HG03108 (cell line): ENCODE results near the gene UBE2L3.
"Not testable (repeated sequence)": the region's sequence is repeated elsewhere in the genome, so short reads cannot be mapped to it uniquely, and the experiment has no call there.

Experiments used
- ATAC-seq: cut with Tn5 transposase; IDR thresholded peaks from one replicate; pipeline ENCODE4 v1.9.1; 2021; ENCODE audit warnings: moderate library complexity; ENCODE audit not compliant: unreplicated experiment

UBE2L3 gene

DNA sequence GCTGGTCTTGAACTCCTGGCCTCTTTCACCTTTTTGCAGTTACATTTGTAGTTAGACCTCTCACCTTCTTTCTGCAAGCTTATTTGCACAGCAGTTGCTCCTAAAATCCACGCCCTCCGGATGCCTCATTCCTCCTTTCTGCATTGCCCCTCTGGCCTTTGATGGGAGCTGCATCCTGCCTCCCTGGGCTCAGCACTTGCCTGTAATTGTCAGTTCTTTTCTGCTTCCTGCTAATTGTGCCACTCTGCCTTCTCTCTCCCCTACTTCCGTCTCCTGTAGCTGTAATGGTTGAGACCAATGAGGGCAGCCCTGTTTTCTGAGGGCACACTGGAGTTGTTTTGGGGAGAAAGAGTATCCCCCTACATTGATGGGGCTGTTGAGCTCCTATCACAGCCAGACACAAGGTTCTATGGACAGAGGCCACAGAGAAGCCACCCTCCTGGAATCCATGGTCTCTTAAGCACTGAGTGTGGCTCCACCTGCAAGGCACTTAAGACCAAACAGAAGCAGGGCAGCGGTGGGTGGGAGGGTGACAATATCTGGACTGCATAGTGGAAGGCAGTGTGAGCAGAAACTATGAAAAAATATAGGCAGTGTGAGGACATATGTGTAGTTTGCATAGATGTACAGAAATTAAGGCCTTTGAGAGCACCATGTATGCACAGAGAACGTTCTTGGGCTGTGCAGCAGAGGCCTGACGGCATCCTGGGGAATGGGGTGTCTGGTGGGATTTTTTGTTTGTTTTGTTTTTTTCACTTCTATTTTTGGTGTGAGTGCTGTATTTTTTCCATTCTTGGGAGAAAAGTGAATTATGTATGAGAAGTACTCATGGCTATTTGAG lies 31.8 kb downstream of the UBE2L3 start:
- no peak for ATAC-seq

DNA sequence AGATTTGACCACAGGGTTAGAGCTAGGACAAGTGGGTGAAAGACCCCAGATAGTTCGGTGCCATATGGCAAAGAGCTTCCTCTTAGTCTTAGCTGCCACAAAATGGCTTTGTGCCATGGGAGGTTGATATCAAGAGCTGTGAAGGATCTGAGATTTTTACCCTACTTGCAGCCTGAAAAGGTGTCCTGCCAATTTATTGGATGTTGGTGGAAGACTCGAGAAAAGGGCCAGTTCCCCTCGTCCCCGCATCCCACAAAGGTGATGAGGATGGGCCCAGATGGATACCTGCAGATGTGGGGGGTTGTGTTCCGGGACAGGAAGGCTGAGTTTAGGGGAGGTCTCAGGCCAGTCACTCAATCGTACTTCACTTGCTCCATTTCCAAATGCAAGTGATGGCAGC lies 35.1 kb downstream of the UBE2L3 start:
- no peak for ATAC-seq

DNA sequence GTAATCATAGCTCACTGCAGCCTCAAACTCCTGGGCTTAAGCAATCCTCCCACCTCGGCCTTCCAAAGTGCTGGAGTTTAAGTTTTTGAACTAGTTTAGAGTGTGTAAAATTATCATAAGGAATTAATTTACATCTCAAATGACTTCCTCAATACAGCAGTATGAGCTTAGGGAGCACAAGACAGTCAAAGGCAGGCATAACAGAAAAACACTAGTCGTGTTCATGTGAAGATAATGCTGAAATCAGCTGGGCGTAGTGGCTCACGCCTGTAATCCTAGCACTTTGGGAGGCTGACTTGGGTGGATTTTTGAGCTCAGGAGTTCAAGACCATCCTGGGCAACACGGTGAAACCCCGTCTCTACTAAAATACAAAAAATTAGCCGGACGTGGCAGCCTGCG lies 36.5 kb downstream of the UBE2L3 start:
- no peak for ATAC-seq

DNA sequence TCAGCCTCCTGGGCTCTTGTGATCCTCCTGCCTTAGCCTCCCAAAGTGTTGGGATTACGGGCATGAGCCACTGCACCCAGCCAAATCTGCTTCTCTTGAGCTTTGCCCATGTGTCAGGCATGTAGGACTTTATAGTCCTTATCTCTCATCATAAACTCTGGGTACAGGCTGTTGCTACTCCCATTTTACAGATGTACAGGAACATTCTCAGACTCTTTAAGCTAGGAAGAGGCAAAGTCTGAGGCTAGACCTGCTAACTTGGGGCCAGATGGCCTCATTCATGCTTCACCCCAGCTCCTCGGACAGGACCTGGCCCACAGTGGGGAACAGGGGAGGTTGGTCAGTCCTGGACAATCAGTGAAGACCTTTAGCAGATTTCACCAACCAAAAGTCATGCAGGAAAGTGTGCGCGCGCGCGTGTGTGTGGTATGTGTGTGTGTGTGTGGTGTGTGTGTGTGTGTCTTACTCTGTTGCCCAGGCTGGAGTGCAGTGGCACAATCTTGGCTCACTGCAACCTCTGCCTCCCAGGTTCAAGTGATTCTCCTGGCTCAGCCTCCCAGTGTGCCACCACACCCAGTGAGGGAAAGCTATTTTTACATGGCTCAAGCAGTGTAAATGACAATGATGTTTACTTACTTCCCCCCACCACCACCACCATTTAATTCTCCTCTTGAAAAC lies 38.5 kb downstream of the UBE2L3 start:
- no peak for ATAC-seq

DNA sequence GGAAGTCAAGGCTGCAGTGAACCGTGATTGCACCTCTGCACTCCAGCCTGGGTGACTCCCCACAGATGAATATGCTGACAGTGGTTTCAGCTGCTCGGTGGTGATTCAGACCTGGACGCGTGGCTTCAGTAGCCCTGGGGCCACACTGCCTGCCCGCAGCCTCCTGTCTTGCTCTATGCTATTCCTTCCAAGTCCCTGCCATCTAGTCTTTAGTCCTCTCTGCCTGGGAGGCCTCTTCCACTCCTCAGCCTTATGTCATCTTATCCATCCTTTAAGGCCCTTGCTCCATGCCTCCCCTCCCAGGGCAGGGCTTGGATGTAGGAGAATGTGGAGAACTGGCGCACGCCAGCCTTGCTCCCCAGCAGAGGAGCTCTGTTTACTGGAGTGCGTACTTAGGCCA lies 39.3 kb downstream of the UBE2L3 start:
- ATAC-seq, result no peak

DNA sequence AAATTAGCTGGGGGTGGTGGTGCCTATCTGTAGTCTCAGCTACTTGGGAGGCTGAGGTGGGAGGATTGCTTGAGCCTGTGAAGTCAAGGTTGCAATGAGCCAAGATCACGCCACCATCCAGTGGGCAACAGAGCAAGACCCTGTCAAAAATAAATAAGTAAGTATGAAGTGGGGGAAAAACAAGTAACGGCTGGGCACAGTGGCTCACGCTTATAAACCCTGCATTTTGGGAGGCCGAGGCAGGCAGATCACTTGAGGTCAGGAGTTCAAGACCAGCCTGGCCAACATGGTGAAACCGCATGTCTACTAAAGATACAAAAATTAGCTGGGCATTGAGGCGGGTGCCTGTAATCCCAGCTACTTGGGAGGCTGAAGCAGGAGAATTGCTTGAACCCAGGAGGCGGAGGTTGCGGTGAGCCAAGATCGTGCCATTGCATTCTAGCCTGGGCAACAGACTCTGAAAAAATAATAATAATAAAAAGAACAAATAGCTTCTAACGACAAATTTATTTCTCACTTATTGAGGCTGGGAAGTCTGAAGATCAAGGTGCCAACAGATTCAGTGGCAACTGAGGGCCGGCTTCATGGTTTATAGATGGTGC lies 42.1 kb downstream of the UBE2L3 start:
- not testable (repeated sequence) for ATAC-seq

DNA sequence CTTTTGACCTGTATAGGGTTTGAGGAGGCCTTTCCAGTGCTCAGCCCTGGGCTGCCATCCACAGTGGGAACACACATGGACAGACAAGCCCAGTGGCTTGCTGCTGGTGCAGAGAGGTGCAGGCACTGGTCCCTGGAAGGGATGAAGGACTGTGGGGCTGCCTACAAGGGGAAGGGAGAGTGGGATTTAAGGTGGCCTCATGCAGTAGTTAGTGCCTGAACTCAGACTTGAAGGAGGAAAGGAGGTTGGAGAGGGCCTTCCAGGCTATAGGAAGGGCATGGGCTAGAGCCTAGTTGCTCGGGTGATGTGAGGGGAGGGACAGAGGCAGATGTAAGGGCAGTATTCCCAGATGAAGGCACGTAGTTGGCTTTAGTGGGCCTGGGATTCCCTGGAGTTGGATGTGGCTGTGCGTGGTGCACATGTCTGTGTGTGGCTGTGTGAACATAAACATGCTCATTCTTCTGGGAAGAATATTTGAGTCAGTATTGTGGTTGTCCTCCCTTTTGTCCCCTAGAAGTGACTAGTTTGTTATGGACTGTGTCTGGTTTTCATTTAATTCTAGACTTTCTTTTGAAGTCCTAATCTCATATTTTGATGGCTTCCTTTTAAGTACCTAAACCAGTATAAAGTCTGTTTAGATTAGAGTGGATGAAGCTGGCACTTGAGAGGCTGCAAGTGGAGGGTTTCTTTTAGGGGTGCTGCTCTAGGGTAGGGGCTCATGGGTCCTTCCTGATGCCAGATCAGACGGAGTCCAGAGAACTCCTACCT lies 43.9 kb downstream of the UBE2L3 start:
- no peak for ATAC-seq

DNA sequence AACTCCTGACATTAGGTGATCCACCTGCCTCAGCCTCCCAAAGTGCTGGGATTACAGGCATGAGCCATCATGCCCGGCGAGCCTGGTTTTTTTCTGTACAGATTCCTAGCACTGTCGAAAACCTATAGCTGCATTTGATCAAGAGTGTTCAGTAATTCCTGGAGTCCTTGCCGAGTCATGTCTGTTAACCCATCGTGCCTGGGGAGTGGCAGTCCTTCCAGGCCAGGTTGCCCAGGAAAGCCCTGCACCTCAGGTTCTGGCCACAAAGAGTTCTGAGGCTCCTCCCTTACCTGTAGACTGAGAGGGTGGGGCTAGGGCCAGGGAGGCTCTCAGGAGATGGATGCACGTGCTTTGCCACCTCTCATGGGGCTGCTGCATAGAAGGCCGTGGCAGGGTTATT lies 45.3 kb downstream of the UBE2L3 start:
- no peak for ATAC-seq

DNA sequence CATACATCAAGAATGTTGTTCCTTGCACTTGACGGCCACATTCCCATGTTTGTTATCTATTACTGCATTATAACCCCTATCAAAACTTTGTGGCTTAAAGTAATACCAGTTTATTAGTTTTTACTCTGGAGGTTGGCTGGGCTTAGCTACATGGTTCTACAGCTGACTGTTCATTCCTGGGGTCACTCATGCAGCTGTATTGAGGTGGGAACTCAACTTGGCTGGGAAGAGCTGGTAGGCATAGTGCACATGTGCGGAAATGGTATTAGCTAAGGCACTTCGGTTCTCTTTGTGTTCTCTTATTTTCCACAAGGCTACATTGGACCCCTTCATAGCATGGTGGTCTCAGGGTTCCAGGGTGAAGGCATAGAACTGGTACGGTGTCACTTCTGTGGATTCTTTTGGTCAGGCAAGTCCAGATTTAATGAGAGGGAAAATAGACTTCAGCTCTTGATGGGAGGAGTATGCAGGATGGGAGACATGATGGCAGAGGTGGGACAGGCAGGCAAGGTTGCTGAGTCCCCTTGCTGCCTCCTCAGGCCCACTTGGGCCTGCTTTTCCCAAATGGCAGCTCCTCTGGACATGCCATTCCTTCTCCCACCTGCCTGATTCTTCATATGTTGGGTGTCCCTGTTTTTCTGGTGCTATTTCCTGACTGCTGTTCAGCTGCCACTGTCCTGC lies 46.2 kb downstream of the UBE2L3 start:
- ATAC-seq, result no peak

DNA sequence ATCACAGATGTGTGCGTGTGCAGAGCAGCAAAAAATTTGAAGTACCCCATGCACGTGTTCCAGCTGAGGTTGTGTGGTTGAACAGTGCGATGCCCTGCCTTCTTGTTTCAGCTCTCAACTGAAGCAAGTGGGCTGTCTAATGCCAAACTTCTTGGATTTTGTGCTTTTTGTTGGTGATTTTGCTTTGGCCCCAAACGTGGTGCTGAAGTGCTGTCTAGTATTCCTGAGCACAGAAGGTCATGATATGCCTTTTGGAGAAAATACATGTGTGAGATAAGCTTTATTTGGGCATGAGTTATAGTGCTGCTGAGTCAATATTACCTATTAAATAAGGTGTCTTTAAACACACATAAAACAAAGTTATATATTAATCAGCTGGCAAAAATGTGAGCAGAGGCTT lies 48.2 kb downstream of the UBE2L3 start:
- no peak for ATAC-seq

DNA sequence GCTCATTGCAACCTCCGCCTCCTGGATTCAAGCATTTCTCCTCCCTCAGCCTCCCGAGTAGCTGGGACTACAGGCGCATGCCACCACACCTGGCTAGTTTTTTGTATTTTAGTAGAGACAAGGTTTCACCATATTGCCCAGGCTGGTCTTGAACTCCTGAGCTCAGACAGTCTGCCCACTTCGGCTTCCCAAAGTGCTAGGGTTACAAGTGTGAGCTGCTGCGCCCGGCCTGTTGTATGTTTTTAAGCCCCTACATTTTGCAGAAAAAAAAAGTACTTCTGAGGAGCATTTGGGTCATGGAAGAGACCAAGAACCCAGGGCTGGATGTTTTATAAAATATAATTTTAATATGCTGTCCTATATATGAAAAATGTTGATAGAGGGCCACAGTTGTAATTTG lies 49.8 kb downstream of the UBE2L3 start:
- ATAC-seq, result not testable (repeated sequence)

DNA sequence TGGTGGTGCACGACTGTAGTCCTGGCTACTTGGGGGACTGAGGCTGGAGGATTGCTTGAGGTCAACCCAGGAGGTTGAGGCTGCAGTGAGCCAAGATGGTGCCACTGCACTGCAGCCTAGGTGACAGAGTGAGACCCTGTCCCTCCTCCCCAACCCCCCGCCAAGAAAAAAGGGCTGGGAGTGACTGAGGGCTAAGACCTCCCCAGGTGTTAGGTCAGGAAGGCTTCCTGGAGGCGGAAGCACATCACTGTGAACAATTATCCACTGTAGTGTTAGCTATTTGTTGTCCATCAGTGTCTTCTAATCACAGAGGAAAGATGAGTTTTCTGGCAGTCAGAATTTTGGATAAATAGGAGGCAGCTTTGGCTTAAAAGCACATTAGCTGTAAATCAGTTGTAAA lies 53.5 kb downstream of the UBE2L3 start:
- ATAC-seq, result no peak

DNA sequence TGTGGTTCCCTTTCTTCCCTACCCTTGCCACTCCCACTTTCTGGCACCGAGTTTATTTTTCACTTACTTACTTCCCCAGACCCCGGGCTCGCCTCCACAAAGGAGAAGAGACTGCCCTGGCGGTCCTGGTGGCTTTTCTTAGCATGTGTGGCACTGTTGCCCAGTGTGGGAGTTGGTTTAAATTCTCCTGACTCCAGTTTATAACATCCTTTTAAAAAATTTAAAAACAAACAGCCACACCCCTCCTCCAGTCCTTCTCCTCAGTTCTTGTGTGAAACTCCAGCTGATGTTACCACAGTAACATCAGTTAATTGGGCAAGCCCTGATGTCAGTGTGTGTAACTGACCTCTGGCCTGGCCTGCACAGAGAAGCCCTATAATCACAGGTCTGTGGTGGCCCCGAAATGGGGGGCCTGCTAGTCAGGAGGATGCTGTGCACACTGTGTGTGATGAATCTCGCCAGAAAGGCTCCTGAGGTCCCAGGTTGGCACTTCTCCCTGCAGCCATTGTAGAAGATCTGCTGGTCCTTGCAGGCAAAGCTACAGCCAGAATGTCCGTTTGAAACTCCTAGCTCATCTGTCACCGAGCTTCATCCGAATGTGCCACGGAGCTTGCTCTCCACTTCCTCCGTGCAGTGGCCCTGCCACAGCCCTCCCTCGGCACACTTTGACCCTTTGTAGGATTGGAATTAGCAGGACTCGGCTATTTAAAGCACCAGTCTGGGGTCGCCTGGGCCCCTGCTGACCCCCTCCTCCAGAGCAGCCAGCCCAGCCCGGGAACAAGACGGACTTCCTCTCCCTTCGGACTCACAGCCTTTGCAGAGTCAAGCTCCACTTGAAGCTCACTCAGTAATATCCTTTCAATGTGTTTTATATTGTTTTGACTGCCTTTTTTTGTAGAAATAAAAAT lies 54.8 kb downstream of the UBE2L3 start:
- no peak for ATAC-seq

DNA sequence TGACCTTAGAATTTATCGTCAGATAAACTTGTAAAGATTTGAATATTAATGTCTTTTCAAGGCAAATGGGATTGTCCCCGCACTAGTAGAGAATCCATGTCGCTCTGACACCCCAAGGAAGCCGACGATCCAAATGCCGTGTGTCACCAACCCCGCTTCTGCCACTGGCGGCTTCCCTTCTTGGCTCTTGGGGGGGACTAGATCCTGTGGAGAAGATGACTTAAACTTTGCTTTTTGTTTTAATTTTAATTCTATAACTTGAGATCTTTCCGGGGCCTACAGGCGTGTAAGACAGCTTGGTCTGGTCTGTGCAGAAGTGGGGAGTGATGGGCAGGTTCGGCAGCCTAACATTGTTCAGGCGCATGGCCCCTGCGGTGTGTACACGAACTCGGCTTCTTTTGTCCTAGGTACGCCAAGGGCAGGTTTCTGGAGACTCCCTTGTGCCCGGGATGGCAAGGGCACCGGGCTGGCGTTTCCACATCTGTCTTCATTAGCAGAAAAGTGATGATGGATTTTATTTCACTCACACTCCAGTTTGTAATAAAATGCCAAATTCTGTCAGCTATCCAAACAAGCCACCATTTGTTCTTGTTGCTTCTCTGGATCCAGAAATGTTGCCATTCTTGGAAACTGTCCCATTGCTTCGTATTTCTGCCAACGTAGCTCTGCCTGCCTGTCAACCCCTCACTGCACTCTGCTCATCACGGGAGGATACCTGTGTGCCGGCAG lies 55.6 kb downstream of the UBE2L3 start:
- ATAC-seq, result no peak

DNA sequence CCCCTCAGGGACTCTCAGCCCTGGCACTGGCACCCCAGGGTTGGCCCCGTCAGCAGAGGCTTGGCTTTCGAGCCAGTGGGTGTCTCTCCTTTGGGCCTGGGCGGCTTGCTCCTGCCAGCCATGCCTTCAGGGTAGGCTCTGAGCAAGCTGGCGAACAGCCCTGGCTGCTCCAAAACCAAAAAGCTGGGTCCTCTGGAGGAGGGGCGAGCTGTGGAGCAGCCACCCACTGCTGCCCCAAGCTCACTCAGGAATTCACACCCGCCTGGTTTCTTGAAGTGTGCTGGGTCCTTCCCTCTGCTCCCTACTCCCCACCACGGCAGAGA lies 56.1 kb downstream of the UBE2L3 start:
- ATAC-seq, result no peak

DNA sequence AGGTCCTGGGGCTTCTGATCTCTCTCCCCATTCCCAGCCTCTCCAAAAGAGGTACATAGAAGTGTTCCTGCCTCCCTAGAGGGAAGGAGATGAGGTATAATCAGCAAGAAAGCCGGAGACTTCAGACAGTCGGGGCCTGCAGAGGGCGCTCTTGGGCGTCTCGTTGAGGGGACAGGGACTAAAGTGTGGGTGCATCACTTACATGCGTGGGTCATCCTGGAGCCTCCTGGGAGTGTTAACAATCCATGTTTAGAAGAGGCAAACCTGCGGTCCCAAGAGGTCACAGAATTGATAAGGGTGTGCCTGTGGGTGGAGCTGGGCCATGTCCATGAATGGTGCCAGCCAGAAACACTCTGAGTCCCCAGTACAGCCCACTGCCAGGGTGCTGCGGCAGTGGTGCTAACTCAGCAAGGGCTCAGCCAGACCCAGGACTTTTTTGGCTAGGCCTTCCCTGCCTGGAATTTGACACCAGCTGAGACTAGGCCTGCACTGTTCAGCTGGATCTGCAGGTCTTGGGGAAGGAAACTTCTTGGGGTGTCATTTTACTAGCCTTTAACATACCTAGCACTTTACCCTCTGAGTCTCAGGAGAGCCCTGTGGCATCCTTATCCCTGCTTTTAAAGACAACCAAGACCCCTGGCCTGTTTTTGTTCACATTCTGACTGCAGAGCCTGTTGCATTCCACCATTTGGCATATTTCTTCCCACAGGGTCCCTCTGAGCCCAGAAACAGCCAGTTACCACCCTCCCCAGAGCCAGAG lies 56.8 kb downstream of the UBE2L3 start:
- no peak for ATAC-seq

DNA sequence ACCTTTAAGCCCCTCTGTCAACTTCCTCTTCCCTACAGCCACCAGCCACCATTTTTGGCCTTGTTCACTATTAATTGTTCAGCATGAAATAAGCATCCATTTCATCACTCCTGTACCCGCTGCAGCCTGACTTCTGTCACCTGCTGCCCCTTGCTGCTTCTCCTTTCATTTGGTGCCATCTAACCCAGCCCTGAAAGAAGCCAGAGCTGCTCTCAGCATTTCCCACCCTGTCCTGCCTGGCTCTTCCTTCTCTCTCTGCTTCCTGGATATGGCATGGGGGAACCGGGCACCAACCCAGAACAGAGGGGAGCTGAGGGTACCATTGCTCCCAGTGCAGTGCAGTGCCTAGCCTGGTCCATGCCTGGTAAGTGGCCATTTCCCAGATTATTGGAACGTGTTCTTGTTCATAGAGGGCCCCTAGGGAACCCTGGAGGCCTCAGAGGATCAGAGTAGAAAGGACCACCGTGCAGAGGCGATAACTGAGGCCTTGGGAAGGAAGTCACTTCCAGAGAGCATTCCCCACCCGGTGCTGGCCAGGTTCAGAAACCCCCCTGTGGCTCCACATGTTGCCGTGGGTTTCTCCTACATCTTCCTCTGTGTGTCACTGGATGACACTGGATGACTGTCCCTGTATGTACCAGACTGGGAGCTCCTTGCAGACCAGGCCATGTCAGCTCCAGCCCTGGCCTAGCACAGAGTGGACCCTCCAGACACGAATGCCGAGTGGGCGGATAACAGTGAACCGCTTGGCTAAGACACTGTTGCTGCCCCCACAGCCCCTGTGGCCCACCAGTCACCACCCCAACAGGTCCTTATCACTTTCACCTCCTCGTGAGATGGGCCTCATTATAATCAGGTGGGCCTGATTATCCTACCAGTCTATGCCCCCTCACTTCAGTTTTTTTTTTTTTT lies 57.6 kb downstream of the UBE2L3 start:
- no peak for ATAC-seq
